Endothelial cell of umbilical vein (primary cell): ENCODE results near the gene COA4. TPM values are rescaled to one million over a fixed set of nuclear protein-coding genes. Genes with fewer than 3 reads are reported as not detected.

Experiments used
- BruUV-seq: library from RNA; stranded (reverse); fragments of 400-500 nt; replicated peaks from 2 replicates; lab custom pipeline; 2021; lab: Mats Ljungman, UMichigan
- CTCF ChIA-PET: fragments of 300-600, 350-600 bp; sonication (Branson Sonifier 250); formaldehyde crosslinking; loops from one replicate; lab custom pipeline; 2021; ENCODE audit warnings: antibody characterized with exemption, inconsistent platforms; lab: Charles Lee
- POLR2A ChIA-PET: fragments of 300-600, 350-600 bp; sonication (Branson Sonifier 250); formaldehyde crosslinking; loops from one replicate; lab custom pipeline; 2021; ENCODE audit warnings: antibody characterized with exemption, inconsistent platforms; lab: Charles Lee
- DNase-seq: peaks from one replicate; pipeline ENCODE4 v3.0.0-alpha.2; 2011; ENCODE audit warnings: low read depth, low spot score
- FAIRE-seq: peaks from 2 replicates; lab custom pipeline; 2011; peaks lifted over from hg19 to GRCh38; lab: Jason Lieb, UNC
- H2AFZ ChIP-seq: 2 replicates; pipeline ENCODE4 v1.6.0; 2012; ENCODE audit warnings: low read depth, low read length, control low read depth, inconsistent platforms
- H3K27ac ChIP-seq: 2 replicates; pipeline ENCODE4 v1.5.1; 2011; ENCODE audit warnings: low read depth, mild to moderate bottlenecking, control low read depth, low read length, moderate library complexity; ENCODE audit not compliant: insufficient read depth
- H3K27me3 ChIP-seq, 2 experiments: 2 replicates each; pipeline versions ENCODE4 v1.6.0 to v1.6.1; 2011; ENCODE audit warnings: low read length in 2 of 2, mixed read lengths in 1 of 2; ENCODE audit not compliant: control insufficient read depth in 2 of 2, insufficient read depth in 2 of 2
- H3K36me3 ChIP-seq, 2 experiments: 2 replicates in 1 of 2; 3 replicates in 1 of 2; pipeline ENCODE4 v1.5.1; 2011; ENCODE audit warnings: low read length in 2 of 2, mild to moderate bottlenecking in 1 of 2, moderate library complexity in 1 of 2; ENCODE audit not compliant: control insufficient read depth in 2 of 2, insufficient read depth in 2 of 2; ENCODE audit errors: extremely low read depth in 1 of 2
- H3K4me1 ChIP-seq: 3 replicates; pipeline ENCODE4 v1.5.1; 2011; ENCODE audit warnings: mild to moderate bottlenecking, low read length; ENCODE audit not compliant: control insufficient read depth, insufficient read depth; ENCODE audit errors: extremely low read depth
- H3K4me2 ChIP-seq: 2 replicates; pipeline ENCODE4 v1.6.1; 2011; ENCODE audit warnings: low read length, control low read depth, mixed read lengths; ENCODE audit not compliant: insufficient read depth
- H3K4me3 ChIP-seq, 3 experiments: fragments of 200-600 bp in 1 of 3; sonication (generic), shearing (Covaris generic) in 1 of 3; replicated peaks in 1 of 3; 2 replicates each; pipeline ENCODE4 v1.5.1; 2011 to 2016; ENCODE audit warnings: control low read depth in 3 of 3, low read length in 3 of 3, mild to moderate bottlenecking in 2 of 3, inconsistent platforms in 1 of 3, low read depth in 1 of 3, moderate library complexity in 1 of 3; ENCODE audit not compliant: insufficient read depth in 1 of 3
- H3K79me2 ChIP-seq: 2 replicates; pipeline ENCODE4 v1.6.0; 2012; ENCODE audit warnings: low read length, inconsistent platforms; ENCODE audit not compliant: control insufficient read depth, insufficient read depth
- H3K9ac ChIP-seq: replicated peaks from 2 replicates; pipeline ENCODE3; 2011; ENCODE audit warnings: low read length, control low read depth; ENCODE audit not compliant: insufficient read depth; ENCODE audit errors: extremely low read depth
- H3K9me1 ChIP-seq: replicated peaks from 3 replicates; pipeline ENCODE4 v1.6.0; 2011; ENCODE audit warnings: mild to moderate bottlenecking, low read length; ENCODE audit not compliant: control insufficient read depth, insufficient read depth; ENCODE audit errors: extremely low read depth
- H3K9me3 ChIP-seq: replicated peaks from 2 replicates; pipeline ENCODE4 v1.5.1; 2012; ENCODE audit warnings: low read length, inconsistent platforms; ENCODE audit not compliant: control insufficient read depth, insufficient read depth
- H4K20me1 ChIP-seq: replicated peaks from 2 replicates; pipeline ENCODE3; 2011; ENCODE audit warnings: mild to moderate bottlenecking, low read length; ENCODE audit not compliant: control insufficient read depth, insufficient read depth; ENCODE audit errors: extremely low read depth
- CTCF ChIP-seq, 2 donors: IDR thresholded peaks; 1 replicate in 1 of 2; 2 replicates in 1 of 2; pipeline ENCODE4 v1.5.1; 2011; ENCODE audit warnings: low read length in 2 of 2, mild to moderate bottlenecking in 2 of 2, moderate library complexity in 2 of 2, control low read depth in 1 of 2, inconsistent platforms in 1 of 2, low read depth in 1 of 2; ENCODE audit not compliant: insufficient read depth in 1 of 2; ENCODE audit errors: extremely low read depth in 1 of 2
- EZH2 ChIP-seq: IDR thresholded peaks from 2 replicates; pipeline ENCODE4 v1.6.1; 2012; ENCODE audit warnings: borderline replicate concordance, low read depth, mild to moderate bottlenecking, moderate library complexity, low read length, inconsistent platforms; ENCODE audit not compliant: severe bottlenecking
- FOS ChIP-seq: IDR thresholded peaks from 2 replicates; pipeline ENCODE4 v1.6.1; 2011; ENCODE audit warnings: mild to moderate bottlenecking, low read length, moderate library complexity, borderline replicate concordance; ENCODE audit not compliant: insufficient read depth
- GATA2 ChIP-seq: IDR thresholded peaks from 2 replicates; pipeline ENCODE4 v1.7.0; 2011; ENCODE audit warnings: low read depth, mild to moderate bottlenecking, moderate library complexity, mixed read lengths, low read length; ENCODE audit not compliant: insufficient read length, insufficient read depth
- JUN ChIP-seq: IDR thresholded peaks from 2 replicates; pipeline ENCODE4 v1.6.1; 2011; ENCODE audit warnings: borderline replicate concordance, low read depth; ENCODE audit not compliant: insufficient read length, insufficient read depth
- MAX ChIP-seq: IDR thresholded peaks from 2 replicates; pipeline ENCODE4 v1.6.1; 2011; ENCODE audit not compliant: insufficient read depth, insufficient read length
- MYC ChIP-seq: IDR thresholded peaks from one replicate; pipeline ENCODE4 v1.6.1; 2011; ENCODE audit warnings: mild to moderate bottlenecking, low read depth, low read length
- POLR2A ChIP-seq: IDR thresholded peaks from 2 replicates; pipeline ENCODE4 v1.6.1; 2012; ENCODE audit warnings: low read depth, mild to moderate bottlenecking, control low read depth, low read length
- POLR2AphosphoS5 ChIP-seq: IDR thresholded peaks from 2 replicates; pipeline ENCODE4 v1.6.1; 2012; ENCODE audit warnings: low read depth, mild to moderate bottlenecking, control low read depth, low read length, moderate library complexity; ENCODE audit not compliant: insufficient read depth
- dilution Hi-C: fragments of 300-500 bp; cut with MboI; formaldehyde crosslinking; loops from one replicate; pipeline ENCODE4 v1.15.0; 2019; ENCODE audit warnings: low sequenced_read_pairs; ENCODE audit not compliant: extremely low pct_ligation_motif_present
- intact Hi-C: fragments of 100-400 bp; cut with micrococcal nuclease; formaldehyde crosslinking; loops from one replicate; pipeline ENCODE4 v1.10.0; 2022
- polyA plus RNA-seq, 4 experiments: library from polyadenylated mRNA; depleted of rRNA in 3 of 4; stranded (reverse) in 3 of 4; unstranded in 1 of 4; fragments of >200 nt; gene quantifications; 2 replicates each; pipeline versions ENCODE4 v1.2.1 to v1.2.3, GENCODE V29; 2011 to 2012; ENCODE audit warnings: missing spikeins in 1 of 4
- total RNA-seq: library from RNA; stranded (reverse); gene quantifications from 2 replicates; pipeline ENCODE4 v1.2.3, GENCODE V29; 2021

Gene COA4
- total and polyA plus RNA-seq, 2 donors (not counting 3 experiments of a cell fraction or from before 2014, with no cell fraction given), result 58.1 to 120 TPM

- intact Hi-C loops (no loop called here), dilution Hi-C loops (no loop called here)
- Histone ChIP-seq H3K79me2 (peaks cover 18% of the 10 kb centered on the region), H3K4me3 (no peak overlapping the region), H3K27ac (no peak overlapping the region), H4K20me1 (no peaks in the 10 kb centered on the region), H3K36me3 (peaks cover 6 to 9% of the 10 kb centered on the region in 2 experiments), H3K4me1 (peaks cover 15% of the 10 kb centered on the region), H3K4me2 (no peak overlapping the region), H2AFZ (no peak overlapping the region), H3K9ac (no peak overlapping the region), H3K9me1 (no peaks in the 10 kb centered on the region), H3K9me3 (no peaks in the 10 kb centered on the region), H3K27me3 (no peaks in the 10 kb centered on the region)
- ChIA-PET CTCF (interaction anchor here (1.0 kb wide), 1 partner anchor 11 kb away, joined by 3 read pairs; no protein-coding TSS in a partner anchor), POLR2A (no interaction called here)
- DNase-seq (no peak), FAIRE-seq (no peak)
- no TSS peak for BruUV-seq
- TF ChIP-seq POLR2AphosphoS5 (peak; percentile 5), GATA2 (no peak)
These were observed 6.4 kb downstream of the COA4 start for GRCh38 chr11:73870261-73870660.

GRCh38 chr11:73869332-73869949, 7.2 kb downstream of the COA4 start:
- no peak overlapping the region for H3K9ac ChIP-seq
- no peaks in the 10 kb centered on the region for H3K27me3 ChIP-seq
- H4K20me1 ChIP-seq, result no peaks in the 10 kb centered on the region
- no peak overlapping the region for H3K27ac ChIP-seq
- no TSS peak for BruUV-seq
- H3K79me2 ChIP-seq, result peaks cover 10% of the 10 kb centered on the region
- H3K4me2 ChIP-seq, result no peak overlapping the region
- H3K9me3 ChIP-seq, result no peaks in the 10 kb centered on the region
- no peaks in the 10 kb centered on the region for H3K9me1 ChIP-seq
- peaks cover 11% of the 10 kb centered on the region for H3K4me1 ChIP-seq
- H3K4me3 ChIP-seq, result no peak overlapping the region
- H3K36me3 ChIP-seq, result peaks cover 6% of the 10 kb centered on the region in 2 experiments
- no peak for TF ChIP-seq GATA2
- TF ChIP-seq EZH2, result no peak
- TF ChIP-seq MAX, result no peak
- TF ChIP-seq JUN, result no peak
- no peak for TF ChIP-seq POLR2A
- no peak for TF ChIP-seq POLR2AphosphoS5
- no peak for TF ChIP-seq CTCF (IDR thresholded peaks at IDR 0.05; ENCODE audit: extremely low read depth in 1 of 2, insufficient read depth in 1 of 2, low read depth in 1 of 2, low read length in 2 of 2)
- TF ChIP-seq MYC, result no peak
- no peak for TF ChIP-seq FOS
- DNase-seq (no peak), FAIRE-seq (no peak)
- no peak overlapping the region for H2AFZ ChIP-seq
- ChIA-PET CTCF (interaction anchor here (1.0 to 1.9 kb wide), 2 partner anchors 11 to 15 kb away, joined by 3 to 4 read pairs; no protein-coding TSS in a partner anchor), POLR2A (no interaction called here)
- intact Hi-C loops, result no loop called here
- dilution Hi-C loops, result no loop called here
